Measurements from ENCODE around the gene NT5C3A. TPM values are rescaled to one million over a fixed set of nuclear protein-coding genes. Genes with fewer than 3 reads are reported as not detected.
A peak's percentile ranks its signal among the peaks of the same experiment; 100 is the strongest.

The NT5C3A gene
- total and polyA plus RNA-seq, 2 of the 8 experiments (the other 6 are each of a cell fraction or from before 2014, with no cell fraction given): 7.5 to 22.7 TPM

GRCh38 chr7:33043501-33044400 is 18.8 kb downstream of the NT5C3A start:
- no peak overlapping the region for H2BK5ac ChIP-seq (ENCODE audit: low read depth, low read length)
- DNase-seq (ENCODE audit: low read depth in 1 of 2, low spot score in 2 of 2) (no peak), FAIRE-seq (no peak)
- no peak overlapping the region for H2BK15ac ChIP-seq (ENCODE audit: low read length)
- H4K91ac ChIP-seq (replicated peaks; ENCODE audit: insufficient read length, low read length): no peak overlapping the region
- 95% methylated on average over 6 of the region's 6 CpGs; no CpG with 5 or more reads in 1 of the 2 experiments for WGBS, 2 experiments (ENCODE audit: extremely low coverage in 1 of 2, insufficient coverage in 1 of 2, insufficient read length in 1 of 2, insufficient replicate concordance in 2 of 2, low coverage in 1 of 2, low lambda C conversion rate in 2 of 2, missing lambda C conversion rate in 1 of 2)
- peaks cover 3 to 4% of the 10 kb centered on the region in 2 experiments for H4K20me1 ChIP-seq (replicated peaks in 1 of 2; ENCODE audit: control insufficient read depth in 1 of 2, insufficient read depth in 2 of 2, low read length in 2 of 2)
- no peak overlapping the region for H2BK12ac ChIP-seq (ENCODE audit: low read depth, low read length)
- H3K4me3 ChIP-seq (ENCODE audit: extremely low read depth in 1 of 4, insufficient read depth in 2 of 4, low read depth in 3 of 4, low read length in 4 of 4): no peak overlapping the region
- peaks cover 0 to 89% of the 10 kb centered on the region in 2 experiments for H3K79me2 ChIP-seq (ENCODE audit: control insufficient read depth in 1 of 2, insufficient read depth in 2 of 2, low read length in 2 of 2)
- ChIA-PET CTCF (ENCODE audit: partially characterized antibody) (interaction anchor here (0.5 to 1.2 kb wide), 3 partner anchors 58 to 197 kb away, joined by 3 to 5 read pairs (median 3); no protein-coding TSS in a partner anchor), POLR2A (ENCODE audit: partially characterized antibody) (no interaction called here)
- no peak overlapping the region for H2AK5ac ChIP-seq (ENCODE audit: low read depth, low read length)
- H3K36me3 ChIP-seq (ENCODE audit: control insufficient read depth in 2 of 4, insufficient read depth in 4 of 4, low read length in 3 of 4): no peaks in the 10 kb centered on the region
- no peak overlapping the region for H2BK20ac ChIP-seq (ENCODE audit: low read length)
- peak overlapping the region; percentile 48; the same call in 1 of the 2 replicates for H3K18ac ChIP-seq (ENCODE audit: extremely low read depth, low read length)
- H4K8ac ChIP-seq (ENCODE audit: extremely low read depth, insufficient read depth, low read length): no peak overlapping the region
- H3K9me3 ChIP-seq (ENCODE audit: insufficient read depth in 2 of 2, low read depth in 1 of 2, low read length in 1 of 2): no peaks in the 10 kb centered on the region
- no peak overlapping the region for H2AFZ ChIP-seq (ENCODE audit: low read length)
- H3K56ac ChIP-seq (replicated peaks; ENCODE audit: insufficient read length, low read depth, low read length): no peak overlapping the region
- no peak overlapping the region for H3K14ac ChIP-seq (ENCODE audit: insufficient read length)
- H3K79me1 ChIP-seq (ENCODE audit: low read depth, low read length): peaks cover 3% of the 10 kb centered on the region
- no peak overlapping the region for H3K4me2 ChIP-seq (ENCODE audit: insufficient read depth in 1 of 2, low read depth in 2 of 2, low read length in 2 of 2)
- no peak overlapping the region for H3K4ac ChIP-seq (replicated peaks; ENCODE audit: insufficient read length, low read depth, low read length)
- H3K27me3 ChIP-seq (replicated peaks in 1 of 4; ENCODE audit: control insufficient read depth in 3 of 4, extremely low read depth in 1 of 4, insufficient read depth in 3 of 4, low read length in 3 of 4): no peaks in the 10 kb centered on the region
- no peak overlapping the region for H3K9ac ChIP-seq (replicated peaks in 1 of 4; ENCODE audit: extremely low read depth in 1 of 4, low read depth in 3 of 4, low read length in 3 of 4)
- H2BK120ac ChIP-seq (replicated peaks; ENCODE audit: low read depth, low read length): no peak overlapping the region
- H3K4me1 ChIP-seq (replicated peaks in 1 of 4; ENCODE audit: control insufficient read depth in 3 of 4, insufficient read depth in 4 of 4, low read length in 3 of 4): no peaks in the 10 kb centered on the region
- H3K23me2 ChIP-seq (ENCODE audit: low read depth, low read length): no peaks in the 10 kb centered on the region
- no peak overlapping the region for H4K5ac ChIP-seq (ENCODE audit: insufficient read length, low read depth, low read length)
- no peak overlapping the region for H3K23ac ChIP-seq (ENCODE audit: insufficient read length)
- H3K27ac ChIP-seq (ENCODE audit: low read depth, low read length): no peak overlapping the region
- TF ChIP-seq SIX5 (IDR thresholded peaks at IDR 0.05; ENCODE audit: low read depth, low read length): no peak
- TF ChIP-seq CREB1 (IDR thresholded peaks at IDR 0.05): no peak
- TF ChIP-seq ASH2L (IDR thresholded peaks at IDR 0.05; ENCODE audit: low read length): no peak
- no peak for TF ChIP-seq BRCA1 (IDR thresholded peaks at IDR 0.05; ENCODE audit: low read depth, low read length)
- TF ChIP-seq SP1 (IDR thresholded peaks at IDR 0.05; ENCODE audit: low read depth, low read length): no peak
- no peak for TF ChIP-seq MAFK (IDR thresholded peaks at IDR 0.05; ENCODE audit: low read depth, low read length)
- TF ChIP-seq FOSL1 (IDR thresholded peaks at IDR 0.05; ENCODE audit: insufficient read depth, low read depth, low read length): no peak
- TF ChIP-seq EGR1 (IDR thresholded peaks at IDR 0.05; ENCODE audit: borderline replicate concordance, low read depth, low read length): no peak
- TF ChIP-seq RBBP5 (IDR thresholded peaks at IDR 0.05; ENCODE audit: borderline replicate concordance, low read depth, low read length): no peak
- no peak for TF ChIP-seq BACH1 (IDR thresholded peaks at IDR 0.05; ENCODE audit: low read length)
- TF ChIP-seq SRF (IDR thresholded peaks at IDR 0.05; ENCODE audit: low read depth, low read length): no peak
- no peak for TF ChIP-seq JUN (IDR thresholded peaks at IDR 0.05; ENCODE audit: low read depth, low read length)
- TF ChIP-seq KDM5A (IDR thresholded peaks at IDR 0.05; ENCODE audit: low read length): no peak
- TF ChIP-seq GABPA (IDR thresholded peaks at IDR 0.05; ENCODE audit: borderline replicate concordance, insufficient read depth, low read length): no peak

All from H1 (cell line).